Gastrocnemius medialis (tissue), 4 donors: ENCODE data around the gene MTRR.

Source experiments
- CTCF ChIP-seq, 5 experiments: fragments of 450-650 bp in 3 of 5; fragments of 200-600 bp in 2 of 5; sonication (generic) in 2 of 5; IDR thresholded peaks in 4 of 5; conservative IDR thresholded peaks in 1 of 5; 1 replicate in 4 of 5; 2 replicates in 1 of 5; pipeline ENCODE4 v1.5.1; 2016 to 2019; ENCODE audit warnings: antibody characterized with exemption in 5 of 5, mild to moderate bottlenecking in 3 of 5, moderate library complexity in 3 of 5
- POLR2A ChIP-seq, 2 donors: fragments of 450-650 bp; IDR thresholded peaks; one replicate each; pipeline ENCODE4 v1.6.1; 2017; ENCODE audit warnings: antibody characterized with exemption in 2 of 2, mild to moderate bottlenecking in 2 of 2, moderate library complexity in 2 of 2

GRCh38 chr5:7855611-7856010 is 13.3 kb upstream of the MTRR start:
- TF ChIP-seq CTCF (IDR thresholded peaks at IDR 0.05 in 4 of 5, conservative IDR thresholded peaks at IDR 0.05 in 1 of 5) (no peak), POLR2A (IDR thresholded peaks at IDR 0.05) (no peak)
